Esophagus squamous epithelium (tissue), 4 donors: ENCODE data around the gene CELF4.

ENCODE experiments used
- POLR2A ChIP-seq, 4 donors: fragments of 450-650 bp; IDR thresholded peaks; one replicate each; pipeline ENCODE4 v1.6.1; 2017; ENCODE audit warnings: antibody characterized with exemption in 4 of 4, mild to moderate bottlenecking in 4 of 4, moderate library complexity in 3 of 4
- TF ChIP-seq, protein P1 (sequence below), 6 experiments: fragments of 450-650 bp in 4 of 6; fragments of 200-600 bp in 2 of 6; sonication (generic) in 2 of 6; IDR thresholded peaks; one replicate each; pipeline ENCODE4 v1.5.1; 2016 to 2019; ENCODE audit warnings: antibody characterized with exemption in 6 of 6, mild to moderate bottlenecking in 4 of 6, moderate library complexity in 4 of 6

DNA sequence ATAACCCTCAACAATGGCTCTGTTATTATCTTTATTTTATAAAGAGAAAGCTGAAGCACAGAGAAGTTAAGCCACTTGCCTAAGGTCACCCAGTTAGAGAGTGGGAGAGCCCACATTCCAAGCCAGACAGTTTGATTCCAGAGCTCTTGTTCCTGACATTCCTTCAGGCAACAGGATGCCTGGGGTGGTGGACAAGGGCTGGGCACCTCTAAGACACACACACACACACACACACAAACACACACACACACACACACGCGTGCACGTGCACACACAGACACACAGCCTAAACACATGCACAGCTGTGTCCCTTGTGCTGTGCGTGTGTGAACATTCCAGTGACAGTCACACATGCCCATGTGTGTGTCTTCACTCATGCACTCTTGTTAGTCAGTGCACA, 26.4 kb downstream of the CELF4 start:
- TF ChIP-seq, protein P1, sequence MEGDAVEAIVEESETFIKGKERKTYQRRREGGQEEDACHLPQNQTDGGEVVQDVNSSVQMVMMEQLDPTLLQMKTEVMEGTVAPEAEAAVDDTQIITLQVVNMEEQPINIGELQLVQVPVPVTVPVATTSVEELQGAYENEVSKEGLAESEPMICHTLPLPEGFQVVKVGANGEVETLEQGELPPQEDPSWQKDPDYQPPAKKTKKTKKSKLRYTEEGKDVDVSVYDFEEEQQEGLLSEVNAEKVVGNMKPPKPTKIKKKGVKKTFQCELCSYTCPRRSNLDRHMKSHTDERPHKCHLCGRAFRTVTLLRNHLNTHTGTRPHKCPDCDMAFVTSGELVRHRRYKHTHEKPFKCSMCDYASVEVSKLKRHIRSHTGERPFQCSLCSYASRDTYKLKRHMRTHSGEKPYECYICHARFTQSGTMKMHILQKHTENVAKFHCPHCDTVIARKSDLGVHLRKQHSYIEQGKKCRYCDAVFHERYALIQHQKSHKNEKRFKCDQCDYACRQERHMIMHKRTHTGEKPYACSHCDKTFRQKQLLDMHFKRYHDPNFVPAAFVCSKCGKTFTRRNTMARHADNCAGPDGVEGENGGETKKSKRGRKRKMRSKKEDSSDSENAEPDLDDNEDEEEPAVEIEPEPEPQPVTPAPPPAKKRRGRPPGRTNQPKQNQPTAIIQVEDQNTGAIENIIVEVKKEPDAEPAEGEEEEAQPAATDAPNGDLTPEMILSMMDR (IDR thresholded peaks at IDR 0.05): no peak
- no peak for TF ChIP-seq POLR2A (IDR thresholded peaks at IDR 0.05)
